Measurements from ENCODE around the gene CSNK1E. TPM values are rescaled to one million over a fixed set of nuclear protein-coding genes. Genes with fewer than 3 reads are reported as not detected.

CSNK1E gene
- total RNA-seq, 1 donor from 2014 or later = 154 TPM

GRCh38 chr22:38318792-38319773, 1.9 kb upstream of the CSNK1E start:
- Mint-ChIP-seq H3K9me3 (no peaks in the 10 kb centered on the region), H3K4me1 (ENCODE audit: low read depth) (peaks cover 29% of the 10 kb centered on the region), H3K27ac (peak overlapping the region; percentile 63), H3K27me3 (ENCODE audit: insufficient read depth) (no peaks in the 10 kb centered on the region), H3K36me3 (ENCODE audit: low read depth) (peaks cover 2% of the 10 kb centered on the region), H3K4me3 (peak overlapping the region; percentile 66)
- no peak for DNase-seq (ENCODE audit: low spot score)
- intact Hi-C loops (cut with micrococcal nuclease) = loop anchor here (5.0 kb wide), 2 partner anchors 33 to 188 kb away; partner anchors contain the start of gene DDX17

GRCh38 chr22:38317995-38318715, 922 bp upstream of the CSNK1E start:
- peaks cover 4% of the 10 kb centered on the region for H3K36me3 Mint-ChIP-seq (ENCODE audit: low read depth)
- H3K27me3 Mint-ChIP-seq (ENCODE audit: insufficient read depth) = no peaks in the 10 kb centered on the region
- H3K27ac Mint-ChIP-seq = peak overlapping the region; percentile 87
- H3K4me1 Mint-ChIP-seq (ENCODE audit: low read depth) = peaks cover 36% of the 10 kb centered on the region
- no peak for DNase-seq (ENCODE audit: low spot score)
- peak overlapping the region; percentile 83 for H3K4me3 Mint-ChIP-seq
- intact Hi-C loops (cut with micrococcal nuclease) = loop anchor here (1.0 to 5.0 kb wide), 6 partner anchors 34 to 189 kb away; partner anchors contain the start of genes DDX17, PLA2G6 and TMEM184B
- no peaks in the 10 kb centered on the region for H3K9me3 Mint-ChIP-seq

- Mint-ChIP-seq H3K27ac (peak overlapping the region; percentile 82), H3K9me3 (no peaks in the 10 kb centered on the region), H3K4me3 (peak overlapping the region; percentile 90), H3K27me3 (ENCODE audit: insufficient read depth) (no peaks in the 10 kb centered on the region), H3K4me1 (ENCODE audit: low read depth) (peaks cover 52% of the 10 kb centered on the region), H3K36me3 (ENCODE audit: low read depth) (peaks cover 17% of the 10 kb centered on the region)
- DNase-seq (ENCODE audit: low spot score) = peak; percentile 28
- intact Hi-C loops (cut with micrococcal nuclease) = loop anchor here (1.0 to 5.0 kb wide), 6 partner anchors 36 to 191 kb away; partner anchors contain the start of genes DDX17, PLA2G6 and TMEM184B
Observed at GRCh38 chr22:38316364-38317121, 690 bp downstream of the CSNK1E start.

- intact Hi-C loops (cut with micrococcal nuclease) = loop anchor here (2.0 to 5.0 kb wide), 5 partner anchors 36 to 191 kb away; partner anchors contain the start of genes DDX17 and PLA2G6
- Mint-ChIP-seq H3K36me3 (ENCODE audit: low read depth) (peaks cover 23% of the 10 kb centered on the region), H3K27ac (peak overlapping the region; percentile 82), H3K4me3 (peak overlapping the region; percentile 90), H3K9me3 (no peaks in the 10 kb centered on the region), H3K4me1 (ENCODE audit: low read depth) (peaks cover 59% of the 10 kb centered on the region), H3K27me3 (ENCODE audit: insufficient read depth) (no peaks in the 10 kb centered on the region)
- DNase-seq (ENCODE audit: low spot score) = no peak
Observed at GRCh38 chr22:38315823-38316363, 1.3 kb downstream of the CSNK1E start.

- intact Hi-C loops (cut with micrococcal nuclease) = loop anchor here (5.0 kb wide), 2 partner anchors 37 to 192 kb away; partner anchors contain the start of gene DDX17
- H3K27me3 Mint-ChIP-seq (ENCODE audit: insufficient read depth) = no peaks in the 10 kb centered on the region
- peaks cover 25% of the 10 kb centered on the region for H3K36me3 Mint-ChIP-seq (ENCODE audit: low read depth)
- H3K4me3 Mint-ChIP-seq = peak overlapping the region; percentile 90
- peak overlapping the region; percentile 82 for H3K27ac Mint-ChIP-seq
- DNase-seq (ENCODE audit: low spot score) = no peak
- H3K9me3 Mint-ChIP-seq = no peaks in the 10 kb centered on the region
- H3K4me1 Mint-ChIP-seq (ENCODE audit: low read depth) = peaks cover 63% of the 10 kb centered on the region
Observed at GRCh38 chr22:38314933-38315822, 2.1 kb downstream of the CSNK1E start.

GRCh38 chr22:38314051-38314932, 2.9 kb downstream of the CSNK1E start:
- Mint-ChIP-seq H3K36me3 (ENCODE audit: low read depth) (peaks cover 25% of the 10 kb centered on the region), H3K4me3 (peak overlapping the region; percentile 90), H3K27me3 (ENCODE audit: insufficient read depth) (no peaks in the 10 kb centered on the region), H3K9me3 (no peaks in the 10 kb centered on the region), H3K27ac (peak overlapping the region; percentile 70), H3K4me1 (ENCODE audit: low read depth) (peaks cover 63% of the 10 kb centered on the region)
- intact Hi-C loops (cut with micrococcal nuclease) = no loop called here
- DNase-seq (ENCODE audit: low spot score) = no peak

GRCh38 chr22:38313384-38313955, 3.8 kb downstream of the CSNK1E start:
- Mint-ChIP-seq H3K4me3 (peak overlapping the region; percentile 90), H3K4me1 (ENCODE audit: low read depth) (peaks cover 63% of the 10 kb centered on the region), H3K36me3 (ENCODE audit: low read depth) (peaks cover 25% of the 10 kb centered on the region), H3K9me3 (no peaks in the 10 kb centered on the region), H3K27me3 (ENCODE audit: insufficient read depth) (no peaks in the 10 kb centered on the region), H3K27ac (peak overlapping the region; percentile 70)
- DNase-seq (ENCODE audit: low spot score) = no peak
- intact Hi-C loops (cut with micrococcal nuclease) = no loop called here

- Mint-ChIP-seq H3K4me1 (ENCODE audit: low read depth) (peaks cover 56% of the 10 kb centered on the region), H3K27me3 (ENCODE audit: insufficient read depth) (no peaks in the 10 kb centered on the region), H3K27ac (no peak overlapping the region), H3K36me3 (ENCODE audit: low read depth) (peaks cover 25% of the 10 kb centered on the region), H3K9me3 (no peaks in the 10 kb centered on the region), H3K4me3 (no peak overlapping the region)
- no peak for DNase-seq (ENCODE audit: low spot score)
- intact Hi-C loops (cut with micrococcal nuclease) = no loop called here
Observed at GRCh38 chr22:38312261-38312800, 4.9 kb downstream of the CSNK1E start.

GRCh38 chr22:38311323-38311620, 6.0 kb downstream of the CSNK1E start:
- no peaks in the 10 kb centered on the region for H3K9me3 Mint-ChIP-seq
- no peaks in the 10 kb centered on the region for H3K27me3 Mint-ChIP-seq (ENCODE audit: insufficient read depth)
- no peak for DNase-seq (ENCODE audit: low spot score)
- peaks cover 26% of the 10 kb centered on the region for H3K36me3 Mint-ChIP-seq (ENCODE audit: low read depth)
- intact Hi-C loops (cut with micrococcal nuclease) = no loop called here
- peak overlapping the region; percentile 48 for H3K27ac Mint-ChIP-seq
- peaks cover 62% of the 10 kb centered on the region for H3K4me1 Mint-ChIP-seq (ENCODE audit: low read depth)
- H3K4me3 Mint-ChIP-seq = no peak overlapping the region

GRCh38 chr22:38310518-38311322, 6.5 kb downstream of the CSNK1E start:
- Mint-ChIP-seq H3K27ac (peak overlapping the region; percentile 48), H3K4me1 (ENCODE audit: low read depth) (peaks cover 62% of the 10 kb centered on the region), H3K4me3 (no peak overlapping the region), H3K36me3 (ENCODE audit: low read depth) (peaks cover 26% of the 10 kb centered on the region), H3K27me3 (ENCODE audit: insufficient read depth) (no peaks in the 10 kb centered on the region), H3K9me3 (no peaks in the 10 kb centered on the region)
- DNase-seq (ENCODE audit: low spot score) = no peak
- intact Hi-C loops (cut with micrococcal nuclease) = no loop called here

Data from activated T-helper 1 cell treated with anti-CD3 and anti-CD28 coated beads, Interleukin-12 subunit alpha, Interleukin-12 subunit beta, Interleukin-2, Interleukin-4 antibody, amounts not matched to agents 30 ng/mL and 10 ng/mL and 1 ng/mL, durations not matched to agents 14 hours and 24 hours and 36 hours (primary cell).